ENCODE measurements around the gene TUNAR.
"Not testable (repeated sequence)": the region's sequence is repeated elsewhere in the genome, so short reads cannot be mapped to it uniquely, and the experiment has no call there.

TUNAR gene

GRCh38 chr14:95918466-95918865 is 41.8 kb downstream of the TUNAR start:
- no peak for DNase-seq (ENCODE audit: low spot score)

GRCh38 chr14:95920769-95921438 is 44.3 kb downstream of the TUNAR start:
- DNase-seq (ENCODE audit: low spot score): no peak

- DNase-seq (ENCODE audit: low spot score): no peak
Measured at GRCh38 chr14:95922080-95922479, 45.4 kb downstream of the TUNAR start.

GRCh38 chr14:95928751-95929150 is 52.1 kb downstream of the TUNAR start:
- DNase-seq (ENCODE audit: low spot score): no peak

- no peak for DNase-seq (ENCODE audit: low spot score)
Measured at GRCh38 chr14:95931384-95931783, 54.8 kb downstream of the TUNAR start.

GRCh38 chr14:95935228-95935822 is 58.7 kb downstream of the TUNAR start:
- DNase-seq (ENCODE audit: low spot score): peak; percentile 23

- DNase-seq (ENCODE audit: low spot score): no peak
Measured at GRCh38 chr14:95936041-95936440, 59.4 kb downstream of the TUNAR start.

- no peak for DNase-seq (ENCODE audit: low spot score)
Measured at GRCh38 chr14:95939335-95939734, 62.7 kb downstream of the TUNAR start.

- DNase-seq (ENCODE audit: low spot score): no peak
Measured at GRCh38 chr14:95941897-95942296, 65.3 kb downstream of the TUNAR start.

GRCh38 chr14:95943699-95944098 is 67.1 kb downstream of the TUNAR start:
- DNase-seq (ENCODE audit: low spot score): no peak

- DNase-seq (ENCODE audit: low spot score): no peak
Measured at GRCh38 chr14:95944462-95944861, 67.8 kb downstream of the TUNAR start.

GRCh38 chr14:95946867-95947266 is 70.2 kb downstream of the TUNAR start:
- DNase-seq (ENCODE audit: low spot score): no peak

GRCh38 chr14:95948558-95948981 is 71.9 kb downstream of the TUNAR start:
- DNase-seq (ENCODE audit: low spot score): no peak

- no peak for DNase-seq (ENCODE audit: low spot score)
Measured at GRCh38 chr14:95951359-95951758, 74.7 kb downstream of the TUNAR start.

- peak; percentile 22 for DNase-seq (ENCODE audit: low spot score)
Measured at GRCh38 chr14:95953111-95953724, 76.6 kb downstream of the TUNAR start.

- DNase-seq (ENCODE audit: low spot score): no peak
Measured at GRCh38 chr14:95956601-95957460, 80.2 kb downstream of the TUNAR start.

GRCh38 chr14:95958105-95958504 is 81.5 kb downstream of the TUNAR start:
- DNase-seq (ENCODE audit: low spot score): no peak

GRCh38 chr14:95959317-95959716 is 82.7 kb downstream of the TUNAR start:
- DNase-seq (ENCODE audit: low spot score): no peak

GRCh38 chr14:95961481-95961880 is 84.8 kb downstream of the TUNAR start:
- DNase-seq (ENCODE audit: low spot score): peak; percentile 13

GRCh38 chr14:95964901-95965300 is 88.3 kb downstream of the TUNAR start:
- no peak for DNase-seq (ENCODE audit: low spot score)

GRCh38 chr14:95968048-95968447 is 91.4 kb downstream of the TUNAR start:
- not testable (repeated sequence) for DNase-seq (ENCODE audit: low spot score)
